GM12801 (cell line): Measurements from ENCODE around the gene INPP4A.

Experiments used
- CTCF ChIP-seq: IDR thresholded peaks from one replicate; pipeline ENCODE4 v1.5.1; 2011; ENCODE audit warnings: control low read depth; ENCODE audit not compliant: insufficient read length; ENCODE audit errors: extremely low read depth

The INPP4A gene

GRCh38 chr2:98432145-98432544 is 12.5 kb upstream of the INPP4A start:
- TF ChIP-seq CTCF, result no peak

GRCh38 chr2:98433363-98433964 is 11.2 kb upstream of the INPP4A start:
- no peak for TF ChIP-seq CTCF

GRCh38 chr2:98434492-98434891 is 10.2 kb upstream of the INPP4A start:
- no peak for TF ChIP-seq CTCF

GRCh38 chr2:98436734-98437133 is 7.9 kb upstream of the INPP4A start:
- TF ChIP-seq CTCF, result no peak

GRCh38 chr2:98438190-98439133 is 6.2 kb upstream of the INPP4A start:
- TF ChIP-seq CTCF, result no peak

- TF ChIP-seq CTCF, result no peak
Observed at GRCh38 chr2:98441706-98442450, 2.8 kb upstream of the INPP4A start.

- TF ChIP-seq CTCF, result no peak
Observed at GRCh38 chr2:98442488-98442887, 2.2 kb upstream of the INPP4A start.
